Measurements from ENCODE around the gene ESPL1. TPM values are rescaled to one million over a fixed set of nuclear protein-coding genes. Genes with fewer than 3 reads are reported as not detected.
A peak's percentile ranks its signal among the peaks of the same experiment; 100 is the strongest.

Gene ESPL1
- total RNA-seq, 2 experiments from 2014 or later: 78.2 to 121 TPM

DNA sequence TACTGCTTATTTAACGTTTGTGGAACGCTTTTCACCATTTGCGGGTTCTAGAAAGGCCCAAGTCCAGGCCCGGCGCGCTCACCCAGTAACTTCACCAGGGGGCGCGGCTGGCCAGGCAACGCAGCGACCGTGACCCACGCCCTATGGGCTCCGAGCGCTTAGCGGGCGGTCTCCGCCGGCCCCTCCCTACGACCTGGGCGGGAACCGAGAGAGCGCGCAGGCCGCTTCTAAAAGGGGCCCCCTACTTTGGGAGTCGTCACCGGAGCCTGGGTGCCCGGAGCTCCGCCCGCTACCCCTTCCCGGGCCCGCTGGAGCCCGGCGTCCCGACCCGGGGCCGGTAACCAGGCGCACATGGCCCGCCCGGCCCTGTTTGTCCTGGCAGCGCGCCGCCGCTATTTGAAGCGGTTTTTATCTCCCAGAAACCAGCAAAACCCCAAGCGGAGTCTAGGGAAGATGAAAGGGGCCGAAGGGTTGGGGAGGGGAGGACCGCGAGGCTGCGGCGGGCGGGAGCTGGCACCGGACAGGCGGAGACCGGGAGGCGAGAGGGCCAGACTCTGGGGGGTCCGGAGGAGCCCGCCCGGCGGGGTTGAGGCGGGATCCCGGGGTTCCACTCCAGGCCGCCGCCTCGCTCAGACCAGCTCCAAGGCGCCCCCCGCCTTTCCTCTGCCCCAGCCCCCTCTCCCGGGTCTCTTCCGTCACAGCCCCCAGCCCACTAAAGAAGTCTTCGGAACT is 56.8 kb downstream of the ESPL1 start:
- Histone ChIP-seq H3K4me1 (ENCODE audit: insufficient read depth, low read length, poor library complexity, severe bottlenecking) (peaks cover 42% of the 10 kb centered on the region), H4K20me1 (ENCODE audit: insufficient read depth, low read length) (no peaks in the 10 kb centered on the region), H3K9me3 (ENCODE audit: low read length) (no peaks in the 10 kb centered on the region), H3K79me2 (ENCODE audit: insufficient read depth, low read depth, low read length) (peaks cover 10% of the 10 kb centered on the region; the same call in 1 of the 2 replicates), H3K9me2 (ENCODE audit: insufficient read depth, low read length) (no peaks in the 10 kb centered on the region), H3K4me3 (ENCODE audit: low read depth, low read length, poor library complexity, severe bottlenecking) (peak overlapping the region; percentile 70), H3K36me3 (ENCODE audit: insufficient read depth, low read length) (peaks cover 5% of the 10 kb centered on the region; the same call in 1 of the 2 replicates), H2AFZ (ENCODE audit: low read length) (peak overlapping the region; percentile 82), H3K27ac (ENCODE audit: low read depth, low read length, poor library complexity, severe bottlenecking) (peak overlapping the region; percentile 82), H3K4me2 (ENCODE audit: low read length) (peak overlapping the region; percentile 86)
- no TSS peak for BruUV-seq (replicated peaks)
- TF ChIP-seq, protein P1, sequence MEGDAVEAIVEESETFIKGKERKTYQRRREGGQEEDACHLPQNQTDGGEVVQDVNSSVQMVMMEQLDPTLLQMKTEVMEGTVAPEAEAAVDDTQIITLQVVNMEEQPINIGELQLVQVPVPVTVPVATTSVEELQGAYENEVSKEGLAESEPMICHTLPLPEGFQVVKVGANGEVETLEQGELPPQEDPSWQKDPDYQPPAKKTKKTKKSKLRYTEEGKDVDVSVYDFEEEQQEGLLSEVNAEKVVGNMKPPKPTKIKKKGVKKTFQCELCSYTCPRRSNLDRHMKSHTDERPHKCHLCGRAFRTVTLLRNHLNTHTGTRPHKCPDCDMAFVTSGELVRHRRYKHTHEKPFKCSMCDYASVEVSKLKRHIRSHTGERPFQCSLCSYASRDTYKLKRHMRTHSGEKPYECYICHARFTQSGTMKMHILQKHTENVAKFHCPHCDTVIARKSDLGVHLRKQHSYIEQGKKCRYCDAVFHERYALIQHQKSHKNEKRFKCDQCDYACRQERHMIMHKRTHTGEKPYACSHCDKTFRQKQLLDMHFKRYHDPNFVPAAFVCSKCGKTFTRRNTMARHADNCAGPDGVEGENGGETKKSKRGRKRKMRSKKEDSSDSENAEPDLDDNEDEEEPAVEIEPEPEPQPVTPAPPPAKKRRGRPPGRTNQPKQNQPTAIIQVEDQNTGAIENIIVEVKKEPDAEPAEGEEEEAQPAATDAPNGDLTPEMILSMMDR (conservative IDR thresholded peaks at IDR 0.05; ENCODE audit: low read length): peak; percentile 83
- TF ChIP-seq EZH2phosphoT487 (IDR thresholded peaks at IDR 0.05; ENCODE audit: borderline replicate concordance, low read depth, low read length): no peak
- ChIA-PET POLR2A (interaction anchor here (1.1 to 5.8 kb wide), 6 partner anchors 14 to 175 kb away, joined by 3 to 30 read pairs (median 6); partner anchors contain the start of genes MAP3K12, SP1 and TARBP2), CTCF (ENCODE audit: unreplicated experiment) (interaction anchor here (0.6 to 5.7 kb wide), 4 partner anchors 20 to 184 kb away, joined by 3 to 43 read pairs (median 6); partner anchors contain the start of genes SP1 and TARBP2)
- peak; percentile 92 for DNase-seq (ENCODE audit: low spot score)
- intact Hi-C loops (cut with micrococcal nuclease; ENCODE audit: unreplicated experiment): loop anchor here (1.0 to 5.0 kb wide), 6 partner anchors 20 to 352 kb away; partner anchors contain the start of genes ATP5MC2 and TARBP2

DNA sequence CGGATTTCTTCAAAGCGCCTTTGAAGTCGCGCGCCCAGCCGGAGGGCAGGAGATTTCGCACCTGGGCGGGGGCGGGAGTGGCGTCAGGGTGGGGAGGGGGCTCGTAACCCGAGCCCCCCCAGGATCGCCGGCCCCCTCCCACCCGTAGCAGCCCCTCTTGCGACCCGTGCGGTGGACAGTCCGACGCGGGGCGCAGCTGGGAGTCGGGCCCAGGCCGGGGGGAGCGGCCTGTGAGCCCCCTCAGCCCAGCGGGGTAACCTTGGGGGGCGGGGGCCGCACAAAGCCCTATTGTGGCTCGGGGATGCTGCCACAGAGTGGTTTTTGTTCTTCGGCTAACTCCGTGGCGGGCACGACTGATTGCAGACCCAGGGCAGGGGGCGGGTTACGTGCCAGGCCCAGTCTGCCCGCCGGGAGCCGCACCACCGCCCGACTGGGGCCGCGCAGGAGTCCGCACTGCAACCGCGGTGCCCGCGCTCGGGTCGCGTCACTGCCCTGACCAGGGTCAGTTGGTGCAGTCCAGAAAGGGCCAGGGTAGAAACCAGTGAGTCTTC is 57.5 kb downstream of the ESPL1 start:
- H3K4me1 ChIP-seq (ENCODE audit: insufficient read depth, low read length, poor library complexity, severe bottlenecking): peaks cover 36% of the 10 kb centered on the region
- H3K79me2 ChIP-seq (ENCODE audit: insufficient read depth, low read depth, low read length): peaks cover 4% of the 10 kb centered on the region; the same call in 1 of the 2 replicates
- peak overlapping the region; percentile 82 for H2AFZ ChIP-seq (ENCODE audit: low read length)
- TF ChIP-seq, protein P1 (conservative IDR thresholded peaks at IDR 0.05; ENCODE audit: low read length): no peak
- no peaks in the 10 kb centered on the region for H4K20me1 ChIP-seq (ENCODE audit: insufficient read depth, low read length)
- intact Hi-C loops (cut with micrococcal nuclease; ENCODE audit: unreplicated experiment): loop anchor here (2.0 kb wide), 2 partner anchors 53 to 175 kb away; partner anchors contain the start of gene TARBP2
- DNase-seq (ENCODE audit: low spot score): peak; percentile 52
- POLR2A ChIA-PET: interaction anchor here (1.8 to 5.8 kb wide), 2 partner anchors 20 to 54 kb away, joined by 7 to 30 read pairs; partner anchors contain the start of gene SP1
- peak overlapping the region; percentile 86 for H3K4me2 ChIP-seq (ENCODE audit: low read length)
- H3K9me3 ChIP-seq (ENCODE audit: low read length): no peaks in the 10 kb centered on the region
- BruUV-seq (replicated peaks): no TSS peak
- H3K36me3 ChIP-seq (ENCODE audit: insufficient read depth, low read length): no peaks in the 10 kb centered on the region
- CTCF ChIA-PET (ENCODE audit: unreplicated experiment): interaction anchor here (0.6 to 5.7 kb wide), 3 partner anchors 19 to 183 kb away, joined by 3 to 43 read pairs (median 4); partner anchors contain the start of gene SP1
- no peaks in the 10 kb centered on the region for H3K9me2 ChIP-seq (ENCODE audit: insufficient read depth, low read length)
- peak overlapping the region; percentile 82 for H3K27ac ChIP-seq (ENCODE audit: low read depth, low read length, poor library complexity, severe bottlenecking)
- peak overlapping the region; percentile 70 for H3K4me3 ChIP-seq (ENCODE audit: low read depth, low read length, poor library complexity, severe bottlenecking)

All from OCI-LY7 (cell line).